HG03575 (cell line): ENCODE results near the gene NFKB1.

Source experiments
- ATAC-seq: cut with Tn5 transposase; IDR thresholded peaks from one replicate; pipeline ENCODE4 v1.9.1; 2021; ENCODE audit not compliant: unreplicated experiment, insufficient number of reproducible peaks, low FRiP score; ENCODE audit errors: extremely low read depth

The NFKB1 gene

GRCh38 chr4:102525504-102525903 is 24.3 kb downstream of the NFKB1 start:
- ATAC-seq, result no peak

- ATAC-seq, result no peak
These were observed 25.4 kb downstream of the NFKB1 start for GRCh38 chr4:102526532-102526931.

- no peak for ATAC-seq
These were observed 26.6 kb downstream of the NFKB1 start for GRCh38 chr4:102527695-102528283.

GRCh38 chr4:102529977-102530376 is 28.8 kb downstream of the NFKB1 start:
- no peak for ATAC-seq

GRCh38 chr4:102530986-102531385 is 29.8 kb downstream of the NFKB1 start:
- ATAC-seq, result no peak

- no peak for ATAC-seq
These were observed 30.3 kb downstream of the NFKB1 start for GRCh38 chr4:102531462-102531861.

GRCh38 chr4:102533348-102533747 is 32.2 kb downstream of the NFKB1 start:
- ATAC-seq, result no peak

- ATAC-seq, result no peak
These were observed 32.7 kb downstream of the NFKB1 start for GRCh38 chr4:102533904-102534303.

- ATAC-seq, result no peak
These were observed 33.7 kb downstream of the NFKB1 start for GRCh38 chr4:102534845-102535244.

- ATAC-seq, result peak; percentile 64
These were observed 34.4 kb downstream of the NFKB1 start for GRCh38 chr4:102535398-102536082.

GRCh38 chr4:102536768-102537167 is 35.6 kb downstream of the NFKB1 start:
- no peak for ATAC-seq

GRCh38 chr4:102537269-102537668 is 36.1 kb downstream of the NFKB1 start:
- no peak for ATAC-seq

GRCh38 chr4:102541697-102542096 is 40.5 kb downstream of the NFKB1 start:
- no peak for ATAC-seq

- ATAC-seq, result peak; percentile 83
These were observed 42.1 kb downstream of the NFKB1 start for GRCh38 chr4:102543030-102543928.

- ATAC-seq, result no peak
These were observed 45.5 kb downstream of the NFKB1 start for GRCh38 chr4:102546635-102547034.

- ATAC-seq, result no peak
These were observed 46.8 kb downstream of the NFKB1 start for GRCh38 chr4:102547973-102548372.

GRCh38 chr4:102551958-102552565 is 50.9 kb downstream of the NFKB1 start:
- no peak for ATAC-seq

GRCh38 chr4:102552781-102553180 is 51.6 kb downstream of the NFKB1 start:
- no peak for ATAC-seq

- no peak for ATAC-seq
These were observed 52.8 kb downstream of the NFKB1 start for GRCh38 chr4:102553982-102554381.
